AG10803 (cell line): ENCODE measurements around the gene NFE2L3.
"Not testable (repeated sequence)": the region's sequence is repeated elsewhere in the genome, so short reads cannot be mapped to it uniquely, and the experiment has no call there.

Experiments
- DNase-seq: peaks from one replicate; pipeline ENCODE4 v3.0.0; 2010; ENCODE audit warnings: low read depth
- H3K4me3 ChIP-seq: 2 replicates; pipeline ENCODE4 v1.5.1; 2011; ENCODE audit warnings: mild to moderate bottlenecking, low read length, control low read depth
- TF ChIP-seq, protein P1 (sequence below): conservative IDR thresholded peaks from 2 replicates; pipeline ENCODE4 v1.5.1; 2011; ENCODE audit warnings: mild to moderate bottlenecking, low read length, control low read depth, inconsistent platforms

Gene NFE2L3

DNA sequence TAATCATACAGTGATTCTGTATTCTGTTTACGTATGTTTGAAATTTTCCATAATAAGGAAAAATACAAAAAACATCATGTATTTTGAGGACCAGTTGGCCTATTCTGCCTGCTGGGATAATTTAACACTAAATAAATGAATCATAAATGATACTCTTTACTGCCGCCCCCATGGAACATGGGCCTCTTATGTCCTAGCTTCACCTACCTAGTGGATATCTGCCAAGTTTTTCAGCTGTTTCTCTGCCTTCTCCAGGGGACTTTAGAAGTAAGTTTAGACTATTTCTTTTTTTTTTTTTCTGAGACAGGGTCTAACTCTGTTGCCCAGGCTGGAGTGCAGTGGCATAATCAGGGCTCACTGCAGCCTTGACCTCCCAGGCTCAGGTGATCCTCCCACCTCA is 10.4 kb downstream of the NFE2L3 start:
- no peak overlapping the region for H3K4me3 ChIP-seq
- no peak for DNase-seq

DNA sequence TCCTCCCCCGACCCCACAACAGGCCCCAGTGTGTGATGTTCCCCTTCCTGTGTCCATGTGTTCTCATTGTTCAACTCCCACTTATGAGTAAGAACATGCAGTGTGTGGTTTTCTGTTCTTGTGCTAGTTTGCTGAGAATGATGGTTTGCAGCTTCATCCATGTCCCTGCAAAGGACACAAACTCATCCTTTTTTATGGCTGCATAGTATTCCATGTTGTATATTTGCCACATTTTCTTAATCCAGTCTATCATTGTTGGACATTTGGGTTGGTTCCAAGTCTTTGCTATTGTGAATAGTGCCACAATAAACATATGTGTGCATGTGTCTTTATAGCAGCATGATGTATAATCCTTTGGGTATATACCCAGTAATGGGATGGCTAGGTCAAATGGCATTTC is 11.8 kb downstream of the NFE2L3 start:
- not testable (repeated sequence) for H3K4me3 ChIP-seq

More for the DNA sequence above, 10.4 kb downstream of the NFE2L3 start:
- TF ChIP-seq, protein P1, sequence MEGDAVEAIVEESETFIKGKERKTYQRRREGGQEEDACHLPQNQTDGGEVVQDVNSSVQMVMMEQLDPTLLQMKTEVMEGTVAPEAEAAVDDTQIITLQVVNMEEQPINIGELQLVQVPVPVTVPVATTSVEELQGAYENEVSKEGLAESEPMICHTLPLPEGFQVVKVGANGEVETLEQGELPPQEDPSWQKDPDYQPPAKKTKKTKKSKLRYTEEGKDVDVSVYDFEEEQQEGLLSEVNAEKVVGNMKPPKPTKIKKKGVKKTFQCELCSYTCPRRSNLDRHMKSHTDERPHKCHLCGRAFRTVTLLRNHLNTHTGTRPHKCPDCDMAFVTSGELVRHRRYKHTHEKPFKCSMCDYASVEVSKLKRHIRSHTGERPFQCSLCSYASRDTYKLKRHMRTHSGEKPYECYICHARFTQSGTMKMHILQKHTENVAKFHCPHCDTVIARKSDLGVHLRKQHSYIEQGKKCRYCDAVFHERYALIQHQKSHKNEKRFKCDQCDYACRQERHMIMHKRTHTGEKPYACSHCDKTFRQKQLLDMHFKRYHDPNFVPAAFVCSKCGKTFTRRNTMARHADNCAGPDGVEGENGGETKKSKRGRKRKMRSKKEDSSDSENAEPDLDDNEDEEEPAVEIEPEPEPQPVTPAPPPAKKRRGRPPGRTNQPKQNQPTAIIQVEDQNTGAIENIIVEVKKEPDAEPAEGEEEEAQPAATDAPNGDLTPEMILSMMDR, result no peak

DNA sequence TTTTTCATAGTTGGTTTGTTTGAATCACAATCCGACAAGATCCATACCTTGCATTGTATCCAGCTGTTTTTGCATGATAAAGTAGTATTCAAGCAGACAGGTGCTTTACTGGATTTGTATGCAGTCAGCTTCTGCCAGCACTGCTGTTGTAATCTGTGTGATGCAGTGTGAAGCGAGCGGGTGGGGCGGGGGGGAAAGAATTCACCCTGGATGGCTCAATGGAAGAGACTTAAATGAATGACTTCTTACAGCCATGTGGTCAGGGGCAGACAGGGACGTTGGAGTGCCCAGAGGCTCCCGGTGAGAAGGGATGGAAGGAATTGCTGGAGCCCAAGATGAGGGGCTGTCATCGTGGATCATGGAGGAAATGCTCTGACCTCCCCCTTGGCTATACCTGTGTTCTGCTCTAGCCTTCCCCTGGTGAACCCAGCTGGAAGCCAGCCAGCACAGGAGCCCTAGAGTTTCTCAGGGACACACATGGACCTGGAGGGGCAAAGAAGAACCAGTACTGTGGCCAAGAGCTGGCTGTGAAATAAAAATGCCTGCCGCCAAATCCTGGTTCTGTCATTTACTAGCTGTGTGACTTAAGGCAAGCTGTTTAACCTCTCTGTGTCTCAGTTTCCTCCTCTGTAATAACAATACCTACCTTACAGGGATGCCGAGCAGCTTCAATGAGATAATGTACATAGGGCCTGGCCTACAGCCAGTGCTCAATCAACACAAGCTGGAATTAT is 14.1 kb downstream of the NFE2L3 start:
- TF ChIP-seq, protein P1, result no peak
- DNase-seq, result no peak
- no peak overlapping the region for H3K4me3 ChIP-seq

More for the DNA sequence above, 11.8 kb downstream of the NFE2L3 start:
- not testable (repeated sequence) for DNase-seq

DNA sequence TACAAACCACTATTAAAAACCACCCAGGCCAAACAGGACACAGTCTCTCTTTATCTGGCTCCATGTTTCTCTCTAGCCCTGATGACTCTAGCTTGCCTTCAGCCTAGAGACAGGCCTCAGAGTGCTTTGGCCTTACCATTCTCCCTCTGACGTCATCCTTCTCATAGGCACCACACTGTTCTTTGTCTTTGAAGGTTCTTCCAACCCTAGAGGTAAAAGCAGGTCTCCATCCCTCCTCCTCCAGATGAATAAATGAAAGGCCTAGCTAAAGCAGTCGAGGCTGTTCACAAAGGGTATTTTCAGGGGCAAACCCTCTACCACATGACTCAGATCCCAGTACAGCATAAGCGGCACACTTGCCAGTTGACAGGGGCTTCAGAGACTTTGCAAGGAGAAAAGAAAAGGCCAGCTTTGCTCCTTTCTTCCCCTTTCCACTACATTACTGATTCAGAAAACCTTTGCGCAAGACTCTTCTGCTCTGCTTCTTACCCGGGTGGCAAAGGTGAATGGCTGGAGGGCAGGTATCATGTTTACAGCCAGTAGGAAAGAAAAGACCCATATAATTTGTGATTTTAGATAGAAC is 14.8 kb downstream of the NFE2L3 start:
- no peak for DNase-seq
- TF ChIP-seq, protein P1, result no peak
- no peak overlapping the region for H3K4me3 ChIP-seq

DNA sequence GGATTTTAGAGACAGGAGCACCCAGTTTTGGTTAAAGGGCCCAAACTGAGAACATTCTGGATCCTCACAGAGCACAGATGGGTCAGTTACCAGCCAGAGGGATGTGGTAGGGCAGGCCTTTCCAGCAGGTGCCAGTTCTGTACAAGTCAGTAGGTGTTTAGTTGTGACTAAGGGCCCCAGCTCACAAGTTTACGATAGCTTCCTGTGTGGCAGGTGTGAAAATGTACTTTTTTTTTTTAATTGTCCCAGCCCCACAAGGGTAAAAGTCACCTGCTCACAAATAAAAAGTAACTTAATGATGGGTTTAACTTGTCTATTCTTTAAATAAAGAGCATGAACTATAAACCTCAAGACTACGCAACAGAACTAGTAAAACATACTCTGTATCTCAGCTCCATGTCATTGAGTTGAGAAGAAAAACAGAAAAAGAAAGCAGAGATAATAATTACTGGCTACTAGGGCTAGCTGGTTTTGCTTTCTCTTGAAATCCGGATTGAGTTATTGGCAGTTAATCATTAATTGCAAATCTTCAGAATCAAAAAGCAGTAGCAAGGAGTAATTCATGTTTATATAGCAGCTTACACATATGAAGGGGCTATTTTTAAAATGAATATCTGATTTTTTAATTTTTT is 15.4 kb downstream of the NFE2L3 start:
- TF ChIP-seq, protein P1, result no peak
- no peak for DNase-seq
- H3K4me3 ChIP-seq, result no peak overlapping the region

DNA sequence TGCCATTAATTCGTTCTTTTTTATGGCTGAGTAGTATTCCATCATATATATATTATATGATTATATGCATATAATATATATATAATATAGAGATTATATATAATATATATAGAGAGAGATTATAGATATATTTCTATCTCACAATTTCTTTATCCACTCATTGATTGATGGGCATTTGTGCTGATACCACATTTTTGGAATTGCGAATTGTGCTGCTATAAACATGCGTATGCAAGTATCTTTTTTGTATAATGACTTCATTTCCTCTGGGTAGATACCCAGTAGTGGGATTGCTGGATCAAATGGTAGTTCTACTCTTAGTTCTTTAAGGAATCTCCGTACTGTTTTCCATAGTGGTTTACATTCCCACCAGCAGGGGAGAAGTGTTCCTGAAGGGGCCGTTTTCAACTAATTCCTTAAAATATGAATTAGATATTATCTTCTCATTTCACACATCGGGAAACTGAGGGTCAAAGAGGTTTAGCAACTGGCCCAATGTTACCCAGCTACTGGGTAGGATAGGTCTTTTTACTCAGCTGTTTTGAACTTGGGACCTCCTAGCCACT is 16.5 kb downstream of the NFE2L3 start:
- H3K4me3 ChIP-seq, result no peak overlapping the region
- TF ChIP-seq, protein P1, result no peak
- no peak for DNase-seq

DNA sequence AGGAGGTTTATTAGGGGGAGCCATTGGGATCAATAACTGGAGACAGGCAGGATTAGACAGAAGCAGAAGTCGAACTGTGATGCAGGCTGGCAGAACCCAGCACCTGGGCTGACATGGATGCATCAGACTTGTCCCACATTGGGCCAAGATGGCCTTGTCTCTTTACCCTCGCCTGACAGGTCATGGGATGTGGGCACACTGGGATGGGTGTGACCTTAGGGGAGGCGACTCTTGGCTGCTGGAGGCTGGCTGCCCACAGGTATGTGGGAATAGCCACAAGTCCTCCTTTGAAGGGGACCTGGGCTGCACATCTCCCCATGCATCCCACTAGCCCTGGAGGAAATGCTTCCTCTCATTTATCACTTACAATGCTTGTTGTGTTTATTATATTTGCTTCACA is 17.3 kb downstream of the NFE2L3 start:
- no peak for DNase-seq
- TF ChIP-seq, protein P1, result no peak
- H3K4me3 ChIP-seq, result no peak overlapping the region
